GM12875 (cell line): ENCODE measurements around the gene CIAO3.

Experiments used
- H3K4me3 ChIP-seq: one replicate; pipeline ENCODE4 v1.5.1; 2011; ENCODE audit warnings: low read depth, low read length, control low read depth
- CTCF ChIP-seq: IDR thresholded peaks from 2 replicates; pipeline ENCODE4 v1.5.1; 2011; ENCODE audit warnings: low read depth, mild to moderate bottlenecking, control low read depth, inconsistent platforms, low read length, moderate library complexity, borderline replicate concordance; ENCODE audit not compliant: insufficient read depth

Gene CIAO3

GRCh38 chr16:718922-719321 lies 21.9 kb downstream of the CIAO3 start:
- TF ChIP-seq CTCF, result no peak
- no peak overlapping the region for H3K4me3 ChIP-seq

- no peak overlapping the region for H3K4me3 ChIP-seq
Measured at GRCh38 chr16:718389-718788, 22.4 kb downstream of the CIAO3 start.

GRCh38 chr16:717450-718245 lies 23.1 kb downstream of the CIAO3 start:
- no peak overlapping the region for H3K4me3 ChIP-seq
- TF ChIP-seq CTCF, result no peak

More at GRCh38 chr16:718389-718788, 22.4 kb downstream of the CIAO3 start:
- no peak for TF ChIP-seq CTCF

GRCh38 chr16:716768-717325 lies 23.9 kb downstream of the CIAO3 start:
- no peak overlapping the region for H3K4me3 ChIP-seq
- TF ChIP-seq CTCF, result no peak

- H3K4me3 ChIP-seq, result no peak overlapping the region
- no peak for TF ChIP-seq CTCF
Measured at GRCh38 chr16:716200-716568, 24.6 kb downstream of the CIAO3 start.

- H3K4me3 ChIP-seq, result peak overlapping the region; percentile 45
- peak; percentile 7; the same call in 1 of the 2 replicates for TF ChIP-seq CTCF
Measured at GRCh38 chr16:715477-716199, 25.2 kb downstream of the CIAO3 start.
